NCI-H2227 (cell line): ENCODE data around the gene ZNF471.

Experiments used
- DNase-seq: peaks from one replicate; lab custom pipeline; 2025; ENCODE audit not compliant: unreplicated experiment; lab: John Stamatoyannopoulos, UW

Gene ZNF471

GRCh38 chr19:56507446-56508289, at the start of gene ZNF471:
TSS of gene ZNF471 (plus strand) at chr19:56507855. CDS start at chr19:56511572, 3,717 bp downstream.
- peak; percentile 100 for DNase-seq

GRCh38 chr19:56474308-56474707, 33.3 kb upstream of the ZNF471 start:
- DNase-seq, result no peak

- DNase-seq, result no peak
Measured at GRCh38 chr19:56476093-56476492, 31.6 kb upstream of the ZNF471 start.

- peak; percentile 59 for DNase-seq
Measured at GRCh38 chr19:56476651-56477428, 30.8 kb upstream of the ZNF471 start, which contains the start of gene ZNF667. TSS of gene ZNF667 (minus strand) at chr19:56477345. CDS start at chr19:56462370, 14,975 bp downstream.

- peak; percentile 98 for DNase-seq
Measured at GRCh38 chr19:56477429-56478338, 30.0 kb upstream of the ZNF471 start.

GRCh38 chr19:56491399-56491798, 16.3 kb upstream of the ZNF471 start:
- no peak for DNase-seq

- no peak for DNase-seq
Measured at GRCh38 chr19:56504581-56504980, 3.1 kb upstream of the ZNF471 start.

GRCh38 chr19:56508290-56508778, 679 bp downstream of the ZNF471 start:
- DNase-seq, result no peak

- DNase-seq, result no peak
Measured at GRCh38 chr19:56525214-56525860, 17.7 kb downstream of the ZNF471 start.

GRCh38 chr19:56537442-56537841, 29.8 kb downstream of the ZNF471 start:
- no peak for DNase-seq

GRCh38 chr19:56538254-56538760, 30.7 kb downstream of the ZNF471 start:
- peak; percentile 98 for DNase-seq

GRCh38 chr19:56538761-56539263, 31.2 kb downstream of the ZNF471 start, which contains the start of gene ZFP28:
TSS of gene ZFP28 (plus strand) at chr19:56538948. CDS start at chr19:56539019, 71 bp downstream.
- DNase-seq, result peak; percentile 98

- no peak for DNase-seq
Measured at GRCh38 chr19:56543776-56544175, 36.1 kb downstream of the ZNF471 start.

- no peak for DNase-seq
Measured at GRCh38 chr19:56547535-56547934, 39.9 kb downstream of the ZNF471 start.

GRCh38 chr19:56554272-56554869, 46.7 kb downstream of the ZNF471 start:
- DNase-seq, result no peak

- no peak for DNase-seq
Measured at GRCh38 chr19:56562766-56563165, 55.1 kb downstream of the ZNF471 start.

- peak; percentile 86 for DNase-seq
Measured at GRCh38 chr19:56566904-56567273, 59.2 kb downstream of the ZNF471 start.

- peak; percentile 99 for DNase-seq
Measured at GRCh38 chr19:56567274-56568120, 59.8 kb downstream of the ZNF471 start, which contains the start of gene ZNF470. TSS of gene ZNF470 (plus strand) at chr19:56567468. CDS start at chr19:56570312, 2,844 bp downstream.
